Nephron progenitor cell (in vitro differentiated cells): ENCODE data around the gene MAGI1.
"Not testable (repeated sequence)": the region's sequence is repeated elsewhere in the genome, so short reads cannot be mapped to it uniquely, and the experiment has no call there.

Source experiments
- DNase-seq: peaks from one replicate; pipeline ENCODE4 v3.0.0; 2021
- H3K27ac Mint-ChIP-seq: 2 replicates; pipeline ENCODE4 v1.8.0; 2021; ENCODE audit warnings: mild to moderate bottlenecking, moderate library complexity, mixed read lengths
- H3K27me3 Mint-ChIP-seq: 2 replicates; pipeline ENCODE4 v1.8.0; 2021; ENCODE audit warnings: mild to moderate bottlenecking, low read depth, mixed read lengths; ENCODE audit not compliant: poor library complexity
- H3K36me3 Mint-ChIP-seq: 2 replicates; pipeline ENCODE4 v1.8.0; 2021; ENCODE audit warnings: low read depth, mixed read lengths
- H3K4me1 Mint-ChIP-seq: 2 replicates; pipeline ENCODE4 v1.8.0; 2021; ENCODE audit warnings: mixed read lengths
- H3K4me3 Mint-ChIP-seq: 2 replicates; pipeline ENCODE4 v1.8.0; 2021; ENCODE audit warnings: mild to moderate bottlenecking, moderate library complexity, mixed read lengths
- H3K9me3 Mint-ChIP-seq: 2 replicates; pipeline ENCODE4 v1.8.0; 2021; ENCODE audit warnings: mild to moderate bottlenecking, moderate library complexity, mixed read lengths
- TF ChIP-seq, protein P1 (sequence below): fragments of 200-600 bp; sonication (generic); IDR thresholded peaks from 2 replicates; pipeline ENCODE4 v1.5.0; 2021; ENCODE audit warnings: antibody characterized with exemption

The MAGI1 gene

GRCh38 chr3:66033241-66034138, 5.2 kb downstream of the MAGI1 start:
- Mint-ChIP-seq H3K9me3 (no peaks in the 10 kb centered on the region), H3K27ac (peak overlapping the region; percentile 87), H3K4me3 (no peak overlapping the region), H3K36me3 (peaks cover 14% of the 10 kb centered on the region), H3K4me1 (peaks cover 65% of the 10 kb centered on the region), H3K27me3 (peaks cover 3% of the 10 kb centered on the region)
- DNase-seq: no peak
- TF ChIP-seq, protein P1, sequence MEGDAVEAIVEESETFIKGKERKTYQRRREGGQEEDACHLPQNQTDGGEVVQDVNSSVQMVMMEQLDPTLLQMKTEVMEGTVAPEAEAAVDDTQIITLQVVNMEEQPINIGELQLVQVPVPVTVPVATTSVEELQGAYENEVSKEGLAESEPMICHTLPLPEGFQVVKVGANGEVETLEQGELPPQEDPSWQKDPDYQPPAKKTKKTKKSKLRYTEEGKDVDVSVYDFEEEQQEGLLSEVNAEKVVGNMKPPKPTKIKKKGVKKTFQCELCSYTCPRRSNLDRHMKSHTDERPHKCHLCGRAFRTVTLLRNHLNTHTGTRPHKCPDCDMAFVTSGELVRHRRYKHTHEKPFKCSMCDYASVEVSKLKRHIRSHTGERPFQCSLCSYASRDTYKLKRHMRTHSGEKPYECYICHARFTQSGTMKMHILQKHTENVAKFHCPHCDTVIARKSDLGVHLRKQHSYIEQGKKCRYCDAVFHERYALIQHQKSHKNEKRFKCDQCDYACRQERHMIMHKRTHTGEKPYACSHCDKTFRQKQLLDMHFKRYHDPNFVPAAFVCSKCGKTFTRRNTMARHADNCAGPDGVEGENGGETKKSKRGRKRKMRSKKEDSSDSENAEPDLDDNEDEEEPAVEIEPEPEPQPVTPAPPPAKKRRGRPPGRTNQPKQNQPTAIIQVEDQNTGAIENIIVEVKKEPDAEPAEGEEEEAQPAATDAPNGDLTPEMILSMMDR: no peak

DNA sequence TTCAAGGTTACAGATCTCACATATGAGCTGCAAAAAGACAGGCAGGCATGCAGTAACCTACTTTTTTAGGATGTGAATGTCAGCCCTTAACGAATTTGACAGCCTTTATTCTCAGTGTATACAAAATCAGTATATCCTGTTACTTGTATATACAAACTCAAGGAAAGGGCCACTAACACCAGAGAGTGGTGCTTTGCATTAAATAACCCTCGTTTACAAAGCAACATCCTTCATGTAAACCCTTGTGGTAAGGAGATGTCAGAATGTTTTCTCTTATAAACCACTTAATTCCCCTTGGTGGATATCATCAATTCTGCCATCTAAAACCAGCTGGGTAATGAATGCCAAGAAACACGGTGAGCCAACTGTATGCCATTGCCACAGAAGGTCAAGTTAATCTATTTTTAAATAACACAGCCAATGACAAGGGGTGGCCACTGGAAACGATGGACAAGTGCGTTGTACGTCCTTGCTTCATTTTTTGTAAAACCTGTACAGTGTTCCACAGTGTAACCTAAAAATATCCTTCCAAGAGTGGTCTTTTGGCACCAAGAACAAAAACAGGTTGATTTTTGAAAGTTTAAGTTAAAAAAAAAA, 7.5 kb downstream of the MAGI1 start:
- Mint-ChIP-seq H3K4me3 (no peak overlapping the region), H3K9me3 (no peaks in the 10 kb centered on the region), H3K36me3 (peaks cover 19% of the 10 kb centered on the region), H3K27me3 (peaks cover 3% of the 10 kb centered on the region), H3K4me1 (peaks cover 49% of the 10 kb centered on the region), H3K27ac (peak overlapping the region; percentile 16)
- DNase-seq: no peak
- TF ChIP-seq, protein P1: no peak

DNA sequence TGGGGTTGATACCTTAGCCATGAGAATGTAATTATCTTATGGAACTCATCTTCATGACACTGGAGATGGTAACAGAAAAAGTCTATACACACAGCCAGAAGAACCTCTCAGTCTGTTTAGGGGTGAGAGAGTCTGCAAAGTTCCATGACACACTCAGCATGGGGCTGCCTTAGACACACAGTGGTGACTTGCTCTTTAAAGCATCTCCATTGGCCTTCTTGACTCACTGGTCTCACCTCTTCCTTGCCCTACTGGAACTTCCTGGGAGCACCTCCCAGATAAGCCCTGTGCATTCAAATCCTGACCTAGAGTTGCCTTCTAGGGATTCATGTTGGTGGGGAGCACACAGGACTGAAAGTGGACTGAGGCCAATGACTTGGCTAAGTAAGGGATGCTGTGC, 9.3 kb downstream of the MAGI1 start:
- no peaks in the 10 kb centered on the region for H3K9me3 Mint-ChIP-seq
- peaks cover 31% of the 10 kb centered on the region for H3K4me1 Mint-ChIP-seq
- TF ChIP-seq, protein P1: no peak
- H3K4me3 Mint-ChIP-seq: no peak overlapping the region
- H3K27me3 Mint-ChIP-seq: peaks cover 3% of the 10 kb centered on the region
- H3K27ac Mint-ChIP-seq: no peak overlapping the region
- no peak for DNase-seq
- H3K36me3 Mint-ChIP-seq: peaks cover 14% of the 10 kb centered on the region

DNA sequence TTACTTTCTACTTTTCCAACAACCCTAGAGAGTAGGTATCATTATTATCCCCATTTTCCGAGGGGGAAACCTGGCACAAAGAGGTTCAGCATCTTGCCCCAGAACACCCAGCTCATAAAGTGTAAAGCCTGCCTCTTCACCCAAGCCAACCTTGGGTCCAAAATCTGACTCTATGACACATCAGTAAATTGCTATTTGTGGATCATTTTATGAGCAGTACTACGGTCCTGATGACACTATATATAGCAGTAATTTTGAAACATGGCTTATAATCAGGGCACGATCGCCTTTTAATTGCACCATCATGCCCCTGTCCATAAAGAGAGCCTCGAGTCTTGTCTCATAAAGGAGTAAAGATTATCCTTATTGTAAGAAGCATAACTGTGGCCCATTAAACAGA, 9.7 kb downstream of the MAGI1 start:
- Mint-ChIP-seq H3K4me1 (peaks cover 31% of the 10 kb centered on the region), H3K9me3 (no peaks in the 10 kb centered on the region), H3K36me3 (peaks cover 11% of the 10 kb centered on the region), H3K27ac (no peak overlapping the region), H3K27me3 (peaks cover 3% of the 10 kb centered on the region), H3K4me3 (no peak overlapping the region)
- DNase-seq: no peak
- TF ChIP-seq, protein P1: no peak

GRCh38 chr3:66028457-66028856, 10.3 kb downstream of the MAGI1 start:
- H3K9me3 Mint-ChIP-seq: no peaks in the 10 kb centered on the region
- peaks cover 26% of the 10 kb centered on the region for H3K4me1 Mint-ChIP-seq
- H3K4me3 Mint-ChIP-seq: no peak overlapping the region
- TF ChIP-seq, protein P1: no peak
- no peak overlapping the region for H3K27ac Mint-ChIP-seq
- H3K36me3 Mint-ChIP-seq: peaks cover 11% of the 10 kb centered on the region
- DNase-seq: no peak
- H3K27me3 Mint-ChIP-seq: peaks cover 3% of the 10 kb centered on the region

DNA sequence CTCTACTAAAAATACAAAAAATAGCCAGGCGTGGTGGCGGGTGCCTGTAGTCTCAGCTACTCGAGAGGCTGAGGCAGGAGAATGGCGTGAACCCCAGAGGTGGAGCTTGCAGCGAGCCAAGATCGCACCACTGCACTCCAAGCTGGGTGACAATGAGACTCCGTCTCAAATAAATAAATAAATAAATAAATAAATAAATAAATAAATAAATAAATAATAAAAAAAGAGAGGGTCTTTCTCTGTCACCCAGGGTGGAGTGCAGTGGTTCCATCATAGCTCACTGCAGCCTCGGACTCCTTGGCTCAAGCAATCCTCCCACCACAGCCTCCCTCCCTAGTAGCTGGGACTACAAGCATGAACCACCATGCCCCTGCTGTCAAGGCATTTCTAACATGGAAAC, 11.6 kb downstream of the MAGI1 start:
- Mint-ChIP-seq H3K4me1 (peaks cover 17% of the 10 kb centered on the region), H3K36me3 (peaks cover 11% of the 10 kb centered on the region)
- not testable (repeated sequence) for H3K9me3 Mint-ChIP-seq, H3K27ac Mint-ChIP-seq, H3K4me3 Mint-ChIP-seq, DNase-seq, H3K27me3 Mint-ChIP-seq
